ENCODE data around the gene RGPD8.

- no peak for TF ChIP-seq CTCF (conservative IDR thresholded peaks at IDR 0.05; ENCODE audit: low read length)
- TF ChIP-seq EZH2phosphoT487 (IDR thresholded peaks at IDR 0.05; ENCODE audit: borderline replicate concordance, low read depth, low read length): no peak
Observed at GRCh38 chr2:112459372-112459771, 25.9 kb upstream of the RGPD8 start.

All from OCI-LY7 (cell line).